ENCODE results near the gene PITX3. TPM values are rescaled to one million over a fixed set of nuclear protein-coding genes. Genes with fewer than 3 reads are reported as not detected.

PITX3 gene
- total RNA-seq, 4 donors from 2014 or later, result not detected

DNA sequence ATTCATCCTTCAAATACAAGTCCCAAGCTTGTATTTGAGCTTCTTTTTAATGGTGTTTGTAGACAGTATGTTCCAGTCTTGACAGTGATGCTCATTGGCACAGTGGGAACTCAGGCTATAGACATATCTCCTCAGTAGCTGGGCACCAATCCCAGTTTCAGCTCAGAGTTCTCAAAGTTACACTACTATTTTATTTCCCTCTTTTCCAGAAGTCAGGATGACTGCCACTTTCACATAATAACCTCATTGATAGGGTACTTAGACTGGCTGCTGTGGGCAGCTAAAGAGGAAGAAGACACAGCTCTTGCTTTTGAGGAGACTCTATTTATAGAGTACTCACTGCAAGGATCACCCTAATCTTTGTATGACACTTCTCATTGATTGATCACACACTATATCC lies 6.4 kb upstream of the PITX3 start:
- Histone ChIP-seq H3K4me1 (peaks cover 15 to 62% (median 21%) of the 10 kb centered on the region in 3 donors), H3K4me3 (no peak overlapping the region), H3K27me3 (no peaks in the 10 kb centered on the region), H3K36me3 (peaks cover 0 to 16% (median 5%) of the 10 kb centered on the region in 3 donors), H3K9me3 (no peaks in the 10 kb centered on the region), H3K27ac (no peak overlapping the region)
- no peak for DNase-seq
- TF ChIP-seq POLR2A (IDR thresholded peaks at IDR 0.05), result no peak
- TF ChIP-seq, protein P1, sequence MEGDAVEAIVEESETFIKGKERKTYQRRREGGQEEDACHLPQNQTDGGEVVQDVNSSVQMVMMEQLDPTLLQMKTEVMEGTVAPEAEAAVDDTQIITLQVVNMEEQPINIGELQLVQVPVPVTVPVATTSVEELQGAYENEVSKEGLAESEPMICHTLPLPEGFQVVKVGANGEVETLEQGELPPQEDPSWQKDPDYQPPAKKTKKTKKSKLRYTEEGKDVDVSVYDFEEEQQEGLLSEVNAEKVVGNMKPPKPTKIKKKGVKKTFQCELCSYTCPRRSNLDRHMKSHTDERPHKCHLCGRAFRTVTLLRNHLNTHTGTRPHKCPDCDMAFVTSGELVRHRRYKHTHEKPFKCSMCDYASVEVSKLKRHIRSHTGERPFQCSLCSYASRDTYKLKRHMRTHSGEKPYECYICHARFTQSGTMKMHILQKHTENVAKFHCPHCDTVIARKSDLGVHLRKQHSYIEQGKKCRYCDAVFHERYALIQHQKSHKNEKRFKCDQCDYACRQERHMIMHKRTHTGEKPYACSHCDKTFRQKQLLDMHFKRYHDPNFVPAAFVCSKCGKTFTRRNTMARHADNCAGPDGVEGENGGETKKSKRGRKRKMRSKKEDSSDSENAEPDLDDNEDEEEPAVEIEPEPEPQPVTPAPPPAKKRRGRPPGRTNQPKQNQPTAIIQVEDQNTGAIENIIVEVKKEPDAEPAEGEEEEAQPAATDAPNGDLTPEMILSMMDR (IDR thresholded peaks at IDR 0.05), result no peak
- intact Hi-C loops (cut with DNase I), result no loop called here

DNA sequence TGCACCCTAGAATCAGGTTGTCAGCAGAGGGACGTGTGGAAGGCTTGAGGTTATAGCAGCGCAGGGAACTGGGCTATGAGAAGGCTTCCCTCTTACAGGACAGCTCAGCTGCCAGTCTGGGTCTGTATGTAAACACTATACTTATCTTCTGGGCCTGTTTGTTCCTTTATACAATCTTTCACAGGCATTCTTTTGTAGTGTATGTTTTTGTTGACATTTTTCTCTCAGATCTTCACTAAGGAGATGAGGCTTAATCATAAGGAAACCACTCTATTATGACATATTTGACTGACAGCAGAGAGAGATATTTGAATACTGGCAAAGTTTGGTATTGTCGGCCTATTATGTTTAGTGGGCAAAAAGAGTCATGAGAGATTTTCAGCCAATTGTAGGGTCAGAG lies 4.9 kb upstream of the PITX3 start:
- peaks cover 19 to 76% (median 28%) of the 10 kb centered on the region in 3 donors for H3K4me1 ChIP-seq
- intact Hi-C loops (cut with DNase I), result no loop called here
- H3K27ac ChIP-seq, result peak overlapping the region; percentile 85 to 92 (median 91)
- DNase-seq, result no peak
- peaks cover 0 to 8% (median 5%) of the 10 kb centered on the region in 3 donors for H3K36me3 ChIP-seq
- TF ChIP-seq POLR2A (IDR thresholded peaks at IDR 0.05), result no peak
- TF ChIP-seq, protein P1 (IDR thresholded peaks at IDR 0.05), result no peak
- 20 to 24% methylated on average over 3 of the region's 3 CpGs for WGBS, 2 donors
- no peaks in the 10 kb centered on the region for H3K9me3 ChIP-seq
- peak overlapping the region; percentile 70 to 95 (median 86) for H3K4me3 ChIP-seq
- peaks cover 0 to 1% (median 0%) of the 10 kb centered on the region in 4 donors for H3K27me3 ChIP-seq

DNA sequence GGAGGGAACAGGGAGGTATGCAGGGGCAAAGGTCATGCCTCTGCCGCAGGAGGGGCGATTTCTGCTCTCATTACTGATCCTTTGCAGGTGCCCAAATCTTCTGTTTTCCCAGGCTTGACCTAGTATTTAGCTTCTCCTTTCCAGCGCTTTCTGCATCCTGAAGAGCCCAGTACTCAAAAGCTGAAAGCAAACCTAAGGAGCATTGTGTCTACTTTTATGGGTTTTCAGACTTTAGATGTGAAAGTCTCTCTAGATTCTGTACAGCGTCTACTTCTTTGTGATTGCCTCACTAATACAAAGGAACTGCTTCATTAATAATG lies 4.6 kb upstream of the PITX3 start:
- Histone ChIP-seq H3K4me3 (peak overlapping the region; percentile 70 to 95 (median 86)), H3K4me1 (peaks cover 20 to 80% (median 32%) of the 10 kb centered on the region in 3 donors), H3K9me3 (no peaks in the 10 kb centered on the region), H3K27me3 (peaks cover 0 to 5% (median 0%) of the 10 kb centered on the region in 4 donors), H3K36me3 (peaks cover 0 to 6% (median 5%) of the 10 kb centered on the region in 3 donors), H3K27ac (peak overlapping the region; percentile 85 to 92 (median 91))
- 0 to 5% methylated on average over 4 of the region's 4 CpGs for WGBS, 2 donors
- TF ChIP-seq, protein P1 (IDR thresholded peaks at IDR 0.05), result no peak
- no peak for DNase-seq
- intact Hi-C loops (cut with DNase I), result no loop called here

DNA sequence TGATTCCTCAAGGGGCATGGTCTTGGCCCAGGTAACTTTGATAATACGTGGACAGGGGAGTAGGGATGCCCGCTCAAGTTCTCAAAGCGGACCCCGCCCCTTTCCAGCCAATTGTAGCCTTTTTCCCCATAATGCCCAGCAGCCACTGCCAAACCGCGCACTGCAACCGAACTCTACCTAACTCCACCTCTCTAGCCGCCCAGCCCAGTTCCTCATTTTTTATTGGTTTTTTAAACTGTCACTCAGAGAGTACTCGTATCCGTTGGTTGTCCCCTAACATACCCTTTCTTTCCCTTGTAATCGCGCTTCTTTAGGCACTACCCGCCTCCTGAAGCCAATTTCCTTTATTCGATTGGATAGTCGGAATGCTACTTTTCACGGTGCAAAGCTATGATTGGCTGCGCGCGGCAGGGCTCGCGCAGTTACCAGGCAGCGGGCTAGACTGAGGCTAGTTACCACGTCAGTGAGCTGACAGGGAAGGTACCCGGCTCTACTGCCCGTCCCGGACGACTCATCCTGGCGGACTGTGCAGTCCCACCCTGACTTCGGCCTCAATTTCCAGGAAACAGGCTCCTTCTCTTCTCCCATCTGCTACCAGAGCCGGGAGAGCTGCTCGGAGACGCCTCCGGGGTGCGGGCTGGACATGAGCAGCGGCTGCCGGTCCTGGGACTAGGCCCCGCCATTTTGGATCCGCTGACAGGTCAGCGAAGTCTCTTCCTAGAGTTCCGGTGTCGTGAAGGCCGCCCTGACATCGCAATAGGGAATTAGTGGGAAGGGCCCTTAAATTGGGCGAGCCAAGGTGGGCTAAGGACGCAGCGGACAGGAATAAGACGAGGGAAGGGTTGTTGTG lies 4.0 kb upstream of the PITX3 start, which contains the start of gene GBF1:
TSS of gene GBF1 (plus strand) at position 451 of the 850 bp plus-strand sequence. CDS start 13,407 bp downstream, outside the sequence.
- Histone ChIP-seq H3K4me1 (peaks cover 24 to 81% (median 37%) of the 10 kb centered on the region in 3 donors), H3K4me3 (peak within 1 kb of the TSS; percentile 70 to 95 (median 86)), H3K9me3 (no peaks in the 10 kb centered on the region), H3K27ac (peak within 1 kb of the TSS; percentile 85 to 92 (median 91)), H3K27me3 (peaks cover 0 to 11% (median 0%) of the 10 kb centered on the region in 4 donors), H3K36me3 (peaks cover 0 to 6% (median 5%) of the 10 kb centered on the region in 3 donors)
- 0% methylated on average over 16 to 21 of the region's 47 CpGs for WGBS, 2 donors
- peak; percentile 79 for DNase-seq
- intact Hi-C loops (cut with DNase I), result no loop called here
- peak in 3 of 4 donors; percentile 95 to 97 (median 96) for TF ChIP-seq POLR2A (IDR thresholded peaks at IDR 0.05)
- TF ChIP-seq, protein P1 (IDR thresholded peaks at IDR 0.05), result peak in 1 of 6 experiments; percentile 11

DNA sequence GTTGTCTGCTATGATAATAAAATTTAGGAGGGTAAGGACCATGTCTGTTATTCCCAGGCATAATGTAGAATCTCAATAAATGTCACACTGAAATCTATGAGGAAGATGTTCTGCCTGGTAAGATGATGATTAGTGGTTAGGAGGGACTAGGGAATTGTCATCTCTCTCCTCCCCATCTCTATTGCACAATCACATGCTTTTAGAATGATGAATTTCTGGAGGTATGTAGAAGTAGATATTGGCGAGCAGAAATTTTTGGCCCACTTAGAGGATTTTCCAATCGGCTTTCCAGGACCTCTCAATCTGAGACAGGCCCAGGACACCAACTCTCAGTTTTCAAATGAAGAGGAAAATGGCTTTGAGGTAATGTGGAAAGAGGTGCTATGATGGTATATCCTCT lies 2.0 kb upstream of the PITX3 start:
- no peak overlapping the region for H3K27ac ChIP-seq
- intact Hi-C loops (cut with DNase I), result no loop called here
- DNase-seq, result no peak
- H3K27me3 ChIP-seq, result peaks cover 0 to 29% (median 0%) of the 10 kb centered on the region in 4 donors
- 44 to 45% methylated on average over 2 of the region's 2 CpGs for WGBS, 2 donors
- H3K4me1 ChIP-seq, result peaks cover 24 to 62% (median 37%) of the 10 kb centered on the region in 3 donors
- no peak overlapping the region for H3K4me3 ChIP-seq
- H3K9me3 ChIP-seq, result no peaks in the 10 kb centered on the region
- H3K36me3 ChIP-seq, result peaks cover 0 to under 1% (median 0%) of the 10 kb centered on the region in 3 donors
- TF ChIP-seq, protein P1 (IDR thresholded peaks at IDR 0.05), result no peak
- no peak for TF ChIP-seq POLR2A (IDR thresholded peaks at IDR 0.05)
